GM18507 (cell line): ENCODE data around the gene WDR74.
A peak's percentile ranks its signal among the peaks of the same experiment; 100 is the strongest.

Source experiments
- DNase-seq: peaks from one replicate; pipeline ENCODE4 v3.0.0; 2011; ENCODE audit warnings: low read depth; ENCODE audit not compliant: insufficient read length; ENCODE audit errors: extremely low spot score
- FAIRE-seq: peaks from 2 replicates; lab custom pipeline; 2011; peaks lifted over from hg19 to GRCh38; lab: Jason Lieb, UNC

The WDR74 gene

DNA sequence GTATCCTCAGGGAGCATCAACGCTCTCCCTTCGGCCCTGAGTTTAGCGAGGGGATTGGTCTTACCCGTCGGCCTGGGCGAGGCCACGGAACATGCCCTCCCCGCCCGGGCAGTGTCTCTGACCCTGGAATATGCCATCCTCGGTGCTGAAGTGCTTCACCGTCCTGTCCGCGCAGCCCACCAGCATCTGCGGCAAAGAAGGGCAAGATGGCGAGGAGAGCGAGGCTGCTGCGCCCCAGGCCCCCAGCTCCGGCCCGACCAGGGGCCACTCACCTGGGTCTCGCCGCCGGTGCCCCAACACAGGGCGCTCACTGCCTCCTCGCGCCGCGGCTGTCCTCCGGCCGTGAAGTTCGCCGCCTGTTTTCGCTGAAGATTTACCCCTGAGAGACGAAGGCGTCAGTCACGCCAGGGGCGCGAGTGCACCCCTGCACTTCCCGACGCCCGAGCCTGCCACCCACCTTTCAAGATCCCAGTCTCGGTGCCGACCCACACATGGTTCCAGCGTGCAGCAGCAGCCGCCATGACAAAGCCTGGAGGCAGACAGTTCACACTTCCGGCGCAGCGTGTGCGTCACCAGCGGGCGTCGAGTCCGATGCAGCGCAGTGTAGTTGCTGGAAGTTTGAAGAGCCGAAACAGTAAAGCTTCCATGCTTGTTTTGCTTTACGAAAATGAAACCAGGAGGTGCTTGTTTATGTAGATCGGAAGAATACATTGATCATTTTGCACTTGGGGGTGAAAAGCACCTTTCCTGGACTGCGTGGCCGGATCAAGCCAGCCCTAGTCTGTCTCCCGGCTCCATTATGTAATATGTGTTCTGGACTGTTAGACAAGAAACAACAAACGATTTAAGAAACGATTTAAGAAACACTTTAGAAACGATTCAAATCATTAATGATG, at the start of gene WDR74:
TSS of gene WDR74 (minus strand) at position 541 of the 896 bp plus-strand sequence. CDS start at position 521, 20 bp downstream.
- DNase-seq (peak; percentile 74), FAIRE-seq (peak; percentile 87)

DNA sequence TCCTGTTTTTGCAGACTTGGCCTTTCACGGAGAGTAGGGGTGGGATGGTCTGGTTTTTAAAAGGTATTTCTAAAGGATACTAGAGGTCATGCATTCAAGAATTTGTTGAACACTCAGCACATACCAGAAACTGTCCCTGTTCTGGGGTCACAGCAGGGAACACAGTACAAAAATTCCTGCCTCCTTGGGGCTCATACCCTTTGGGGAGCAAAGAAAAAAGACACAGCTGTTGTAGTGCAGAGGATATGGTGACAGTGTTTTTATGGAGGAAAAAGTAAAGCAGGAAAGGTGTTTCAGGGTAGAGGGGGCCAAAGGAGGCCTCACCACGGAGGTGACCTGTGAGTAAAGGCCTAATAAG, 49.7 kb upstream of the WDR74 start:
- DNase-seq = no peak
- no peak for FAIRE-seq

DNA sequence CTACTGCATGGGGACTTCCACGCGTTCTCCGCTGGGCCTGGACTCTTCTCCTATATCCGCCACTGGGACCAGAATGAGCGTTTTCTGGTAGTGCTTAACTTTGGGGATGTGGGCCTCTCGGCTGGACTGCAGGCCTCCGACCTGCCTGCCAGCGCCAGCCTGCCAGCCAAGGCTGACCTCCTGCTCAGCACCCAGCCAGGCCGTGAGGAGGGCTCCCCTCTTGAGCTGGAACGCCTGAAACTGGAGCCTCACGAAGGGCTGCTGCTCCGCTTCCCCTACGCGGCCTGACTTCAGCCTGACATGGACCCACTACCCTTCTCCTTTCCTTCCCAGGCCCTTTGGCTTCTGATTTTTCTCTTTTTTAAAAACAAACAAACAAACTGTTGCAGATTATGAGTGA, 49.0 kb upstream of the WDR74 start:
- DNase-seq = no peak
- no peak for FAIRE-seq

DNA sequence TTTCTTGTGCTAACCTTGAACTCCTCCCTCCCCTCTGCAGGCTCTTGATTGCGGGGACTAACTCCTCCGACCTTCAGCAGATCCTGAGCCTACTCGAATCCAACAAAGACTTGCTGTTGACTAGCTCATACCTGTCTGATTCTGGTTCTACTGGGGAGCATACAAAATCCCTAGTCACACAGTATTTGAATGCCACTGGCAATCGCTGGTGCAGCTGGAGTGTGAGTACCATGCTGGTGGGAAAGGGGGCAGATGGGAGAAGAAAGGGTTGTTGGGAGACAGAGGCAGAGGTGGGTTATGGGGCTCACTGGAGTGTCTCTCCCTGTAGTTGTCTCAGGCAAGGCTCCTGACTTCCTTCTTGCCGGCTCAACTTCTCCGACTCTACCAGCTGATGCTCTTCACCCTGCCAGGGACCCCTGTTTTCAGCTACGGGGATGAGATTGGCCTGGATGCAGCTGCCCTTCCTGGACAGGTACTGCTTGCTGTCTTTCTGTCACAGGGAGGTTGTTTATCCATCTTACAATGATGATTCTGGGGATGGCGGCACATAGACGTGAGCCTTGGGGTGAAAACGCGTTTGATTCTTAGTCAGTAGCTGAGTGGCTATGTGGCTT, 45.9 kb upstream of the WDR74 start:
- no peak for DNase-seq
- FAIRE-seq = no peak

DNA sequence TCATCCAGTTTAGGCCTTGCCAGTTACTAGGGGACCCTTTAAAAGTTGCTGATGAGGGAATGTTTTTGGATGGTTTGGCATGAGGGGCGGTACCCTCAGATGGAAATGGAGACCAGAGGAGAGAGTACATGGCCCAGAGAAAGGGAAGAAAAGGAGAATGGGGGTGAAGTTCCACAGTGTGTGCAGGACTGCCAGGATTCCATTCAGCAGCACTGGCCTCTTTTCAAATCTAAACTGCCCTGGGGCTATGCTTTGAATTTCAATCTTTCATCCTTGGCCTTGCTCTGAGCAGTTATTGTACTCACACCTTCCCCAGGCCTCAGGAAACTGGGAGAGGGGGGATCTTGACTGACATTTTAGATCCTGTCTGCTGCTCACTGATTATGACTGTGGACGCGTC, 44.3 kb upstream of the WDR74 start:
- FAIRE-seq = no peak

DNA sequence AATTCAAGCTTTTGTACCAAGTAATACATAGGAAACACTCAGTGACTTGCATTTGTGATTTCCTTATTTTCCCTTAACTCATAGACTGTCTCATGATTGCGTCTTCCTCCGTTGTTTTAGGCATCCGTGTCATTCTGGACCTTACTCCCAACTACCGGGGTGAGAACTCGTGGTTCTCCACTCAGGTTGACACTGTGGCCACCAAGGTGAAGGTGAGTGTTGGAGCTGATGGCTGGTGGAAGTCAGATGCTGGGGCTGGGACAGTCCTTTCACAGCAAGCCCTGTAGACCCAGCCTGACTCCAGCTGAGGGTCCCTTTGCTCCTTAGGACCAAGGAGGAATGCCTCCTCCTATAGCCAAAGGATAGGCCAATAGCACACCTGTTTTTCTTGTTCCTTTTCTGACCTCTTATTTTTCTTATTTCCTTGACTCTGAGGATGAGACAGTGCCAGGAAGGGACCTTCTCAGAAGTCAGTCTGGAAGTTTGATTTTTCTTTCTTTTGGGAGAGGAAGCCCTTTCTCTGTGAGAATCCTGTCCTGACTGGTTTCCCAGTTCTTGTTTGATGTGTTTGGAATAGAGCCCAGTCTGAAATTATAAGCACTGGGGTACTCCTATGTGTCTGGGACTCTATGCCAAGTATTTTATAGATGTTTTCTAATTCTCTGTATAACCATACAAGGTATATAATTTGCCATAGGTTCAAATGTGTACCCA, 43.6 kb upstream of the WDR74 start:
- FAIRE-seq (no peak), DNase-seq (no peak)

More for the DNA sequence above, 44.3 kb upstream of the WDR74 start:
- DNase-seq = no peak

DNA sequence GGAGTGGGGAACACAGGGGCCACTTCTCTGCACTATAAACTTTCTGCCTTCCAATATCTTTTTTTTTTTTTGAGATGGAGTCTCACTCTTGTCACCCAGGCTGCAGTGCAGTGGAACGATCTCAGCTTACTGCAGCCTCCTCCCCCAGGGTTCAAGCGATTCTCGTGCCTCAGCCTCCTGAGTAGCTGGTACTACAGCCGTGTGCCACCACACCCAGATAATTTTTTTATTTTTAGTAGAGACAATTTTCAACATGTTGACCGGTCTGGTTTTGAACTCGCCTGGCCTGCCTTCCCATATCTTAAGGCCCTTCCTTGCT, 43.0 kb upstream of the WDR74 start:
- DNase-seq (no peak), FAIRE-seq (no peak)

DNA sequence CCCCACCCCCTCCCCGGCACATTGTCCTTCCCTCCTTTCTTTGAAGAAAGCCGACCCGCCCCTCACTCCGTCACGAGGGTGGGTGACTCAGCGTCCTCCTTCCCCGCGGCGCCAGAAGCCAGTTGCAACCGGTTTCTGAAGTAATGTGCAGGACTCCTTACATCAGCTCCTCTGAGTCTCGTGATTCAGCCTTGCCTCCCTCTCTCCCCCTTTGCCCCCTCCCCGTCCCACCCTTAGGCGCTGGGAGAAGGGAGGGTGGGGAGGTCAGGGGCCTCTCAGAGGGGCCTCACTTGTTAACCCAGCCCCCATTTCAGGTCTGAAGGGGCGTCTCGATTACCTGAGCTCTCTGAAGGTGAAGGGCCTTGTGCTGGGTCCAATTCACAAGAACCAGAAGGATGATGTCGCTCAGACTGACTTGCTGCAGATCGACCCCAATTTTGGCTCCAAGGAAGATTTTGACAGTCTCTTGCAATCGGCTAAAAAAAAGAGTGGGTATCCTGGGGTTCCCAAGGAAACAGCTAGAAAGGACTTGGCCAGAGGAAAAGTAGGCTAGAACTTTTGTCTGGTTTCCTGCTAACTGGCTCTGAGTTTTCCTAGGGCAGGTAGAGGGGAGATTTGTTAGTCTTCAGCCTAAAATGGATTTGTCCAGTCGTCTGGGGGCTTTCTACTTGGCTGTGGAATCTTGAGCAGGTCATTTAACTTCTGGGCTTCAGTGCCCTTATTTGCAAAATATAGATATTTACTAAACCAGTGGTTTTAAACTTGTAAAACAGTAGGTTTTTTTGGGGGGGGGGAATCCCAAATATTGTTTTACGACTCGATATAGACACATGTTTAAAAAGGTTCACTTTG, 42.4 kb upstream of the WDR74 start:
- FAIRE-seq (no peak), DNase-seq (peak; percentile 72)

DNA sequence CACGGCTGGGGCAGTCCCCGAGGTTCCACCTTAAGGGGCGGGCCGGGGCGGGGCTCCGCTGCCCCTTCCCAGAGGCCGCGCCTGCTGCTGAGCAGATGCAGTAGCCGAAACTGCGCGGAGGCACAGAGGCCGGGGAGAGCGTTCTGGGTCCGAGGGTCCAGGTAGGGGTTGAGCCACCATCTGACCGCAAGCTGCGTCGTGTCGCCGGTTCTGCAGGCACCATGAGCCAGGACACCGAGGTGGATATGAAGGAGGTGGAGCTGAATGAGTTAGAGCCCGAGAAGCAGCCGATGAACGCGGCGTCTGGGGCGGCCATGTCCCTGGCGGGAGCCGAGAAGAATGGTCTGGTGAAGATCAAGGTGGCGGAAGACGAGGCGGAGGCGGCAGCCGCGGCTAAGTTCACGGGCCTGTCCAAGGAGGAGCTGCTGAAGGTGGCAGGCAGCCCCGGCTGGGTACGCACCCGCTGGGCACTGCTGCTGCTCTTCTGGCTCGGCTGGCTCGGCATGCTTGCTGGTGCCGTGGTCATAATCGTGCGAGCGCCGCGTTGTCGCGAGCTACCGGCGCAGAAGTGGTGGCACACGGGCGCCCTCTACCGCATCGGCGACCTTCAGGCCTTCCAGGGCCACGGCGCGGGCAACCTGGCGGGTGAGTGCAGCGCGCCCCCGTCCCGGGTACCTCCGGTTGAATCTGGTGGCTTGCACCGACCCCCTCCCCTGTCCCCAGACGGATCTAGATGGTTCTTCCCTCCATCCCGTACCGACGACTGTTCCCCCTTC, 41.6 kb upstream of the WDR74 start, which contains the start of gene SLC3A2:
TSS of gene SLC3A2 (plus strand) at position 94 of the 776 bp plus-strand sequence. CDS start at position 222, 128 bp downstream.
- DNase-seq = peak; percentile 76
- peak; percentile 44 for FAIRE-seq

DNA sequence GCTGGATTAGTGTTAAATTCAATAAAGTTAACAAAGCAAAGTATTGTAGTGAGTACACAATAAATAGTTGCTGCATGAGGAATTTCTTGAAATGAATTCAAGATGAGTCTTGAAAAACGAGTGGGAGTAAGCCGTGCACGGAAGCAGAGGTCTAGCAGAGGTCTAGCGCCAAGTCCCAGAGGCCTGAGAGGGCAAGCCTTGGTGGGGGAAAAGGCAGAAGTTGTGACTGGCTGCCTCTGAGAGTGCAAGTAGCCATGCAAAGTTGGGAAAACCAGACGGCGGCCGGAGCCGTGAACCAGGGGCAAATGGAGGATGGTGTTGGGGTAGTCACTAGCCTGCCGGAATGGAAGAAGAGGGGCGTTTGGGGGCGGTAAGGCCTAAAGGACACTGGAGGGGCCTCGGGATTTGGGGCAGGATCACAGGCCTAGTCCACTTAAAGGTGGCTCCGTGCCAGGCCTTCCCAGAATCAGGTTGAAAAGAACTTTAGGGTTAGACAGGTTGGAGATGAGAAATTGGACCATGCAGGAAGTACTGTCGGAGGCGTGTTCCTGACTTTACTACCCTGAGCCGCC, 40.9 kb upstream of the WDR74 start:
- no peak for DNase-seq
- FAIRE-seq = peak; percentile 59

DNA sequence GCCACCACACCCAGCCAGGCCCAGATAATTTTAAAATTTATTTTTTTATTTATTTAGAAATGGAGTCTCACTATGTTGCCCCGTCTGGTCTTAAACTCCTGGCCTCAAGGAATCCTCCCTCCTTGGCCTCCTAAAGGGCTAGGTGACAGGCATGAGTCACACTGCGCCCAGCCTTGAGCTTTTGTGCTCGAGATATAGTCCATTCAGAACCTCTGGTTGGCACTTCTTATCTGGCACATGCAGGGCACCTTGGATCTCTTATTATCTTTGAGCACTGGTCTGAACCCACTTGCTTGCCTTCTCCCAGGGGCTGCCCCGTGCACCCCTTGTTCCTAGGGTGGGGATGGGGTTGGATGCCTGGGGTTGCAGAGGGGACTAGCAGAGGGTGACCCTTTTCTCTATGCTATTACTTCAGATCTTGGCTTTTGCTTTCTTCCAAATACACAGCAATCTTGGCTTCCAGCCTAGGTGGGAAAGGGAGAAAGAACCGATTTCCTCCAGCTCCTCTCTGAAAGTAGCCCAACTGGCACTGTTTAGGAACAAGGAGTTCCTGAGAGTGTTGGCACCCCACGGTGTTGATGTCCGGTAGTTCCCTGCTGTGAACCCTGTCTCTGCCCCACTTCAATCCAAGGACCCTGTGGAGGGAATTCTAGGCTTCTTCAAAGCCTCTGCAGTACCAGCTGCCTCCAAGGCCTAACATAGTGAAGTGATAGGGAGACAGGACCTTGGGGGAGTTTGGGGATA, 40.0 kb upstream of the WDR74 start:
- DNase-seq = no peak

DNA sequence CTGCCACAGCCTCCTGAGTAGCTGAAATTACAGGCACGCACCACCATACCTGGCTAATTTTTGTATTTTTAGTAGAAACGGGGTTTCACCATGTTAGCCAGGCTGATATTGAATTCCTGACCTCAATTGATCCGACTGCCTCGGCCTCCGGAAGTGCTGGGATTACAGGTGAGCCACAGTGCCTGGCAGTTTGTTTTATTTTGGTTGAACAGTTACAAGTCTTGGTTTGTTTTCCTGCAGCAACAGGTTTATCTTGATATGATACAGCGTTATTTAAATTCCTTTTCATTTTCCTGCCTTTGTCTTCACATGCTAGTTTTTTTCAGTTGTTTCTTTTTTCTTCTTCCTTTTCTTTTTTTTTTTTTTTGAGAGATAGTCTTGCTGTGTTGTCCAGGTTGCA, 37.3 kb upstream of the WDR74 start:
- no peak for DNase-seq
- FAIRE-seq = no peak

More for the DNA sequence above, 40.0 kb upstream of the WDR74 start:
- FAIRE-seq = no peak

DNA sequence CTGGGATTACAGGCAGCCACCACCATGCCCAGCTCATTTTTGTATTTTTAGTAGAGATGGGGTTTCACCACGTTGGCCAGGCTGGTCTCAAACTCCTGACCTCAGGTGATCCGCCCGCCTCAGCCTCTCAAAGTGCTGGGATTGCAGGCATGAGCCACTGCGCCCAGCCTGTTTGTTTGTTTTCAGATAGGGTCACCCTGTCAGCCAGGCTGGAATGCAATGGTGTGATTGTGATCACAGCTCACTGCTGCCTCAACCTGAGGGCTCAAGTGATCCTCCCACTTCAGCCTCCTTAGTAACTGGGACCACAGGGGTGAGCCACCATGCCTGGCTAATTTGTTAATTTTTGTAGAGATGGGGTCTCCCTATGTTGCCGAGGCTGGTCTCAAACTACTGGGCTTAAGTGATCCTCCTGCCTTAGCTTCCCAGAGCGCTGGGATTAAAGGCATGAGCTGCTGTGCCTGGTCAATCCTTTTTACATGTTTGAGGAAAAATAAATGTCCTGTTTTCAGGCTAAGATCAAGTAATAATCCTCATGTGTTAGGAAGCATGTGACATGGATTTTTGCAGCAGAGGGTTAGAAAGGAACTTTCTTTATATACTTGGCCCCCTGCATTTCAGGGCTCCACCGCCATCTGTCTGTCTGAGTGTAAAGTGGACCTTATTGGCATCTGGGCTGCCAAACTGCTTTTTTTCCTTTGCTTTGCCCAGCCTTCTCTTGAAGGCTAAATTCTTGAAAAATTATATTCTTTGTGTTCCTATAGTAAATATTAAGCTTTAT, 36.5 kb upstream of the WDR74 start:
- DNase-seq (no peak), FAIRE-seq (no peak)

DNA sequence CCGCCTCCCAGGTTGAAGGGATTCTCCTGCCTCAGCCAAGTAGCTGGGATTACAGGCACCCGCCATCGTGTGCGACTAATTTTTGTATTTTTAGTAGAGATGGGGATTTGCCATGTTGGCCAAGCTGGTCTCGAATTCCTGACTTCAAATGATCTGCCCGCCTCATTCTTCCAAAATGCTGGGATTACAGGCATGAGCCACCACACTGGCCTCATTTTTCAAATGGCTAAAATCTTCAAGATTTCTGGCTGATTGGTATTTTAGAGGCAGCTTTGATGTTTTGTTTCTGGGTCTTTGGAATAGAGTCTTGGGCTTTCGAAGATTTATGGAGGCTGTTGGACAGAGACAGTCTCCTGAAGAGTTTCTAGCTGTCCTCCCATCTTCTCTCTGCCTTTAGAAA, 35.5 kb upstream of the WDR74 start:
- no peak for FAIRE-seq
- no peak for DNase-seq

DNA sequence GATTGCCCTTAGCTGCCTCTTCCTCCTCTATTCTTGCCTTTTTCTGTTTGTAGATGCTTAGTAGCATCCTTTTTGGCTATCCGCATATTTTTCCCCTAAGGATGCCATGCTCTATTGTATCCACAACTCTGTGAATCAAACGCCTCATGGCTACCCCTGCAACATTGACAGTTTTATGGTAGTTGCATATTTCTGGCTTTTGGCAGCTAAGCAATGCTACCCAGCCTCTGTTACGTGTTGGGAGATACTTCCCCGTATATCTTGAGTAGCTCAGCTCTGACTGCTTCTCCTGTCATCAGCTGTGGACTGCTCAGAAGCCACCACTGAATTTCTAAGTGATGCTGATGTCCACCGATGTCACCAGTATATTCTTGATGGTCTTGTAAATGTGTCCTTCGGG, 26.2 kb upstream of the WDR74 start:
- no peak for DNase-seq
- no peak for FAIRE-seq

DNA sequence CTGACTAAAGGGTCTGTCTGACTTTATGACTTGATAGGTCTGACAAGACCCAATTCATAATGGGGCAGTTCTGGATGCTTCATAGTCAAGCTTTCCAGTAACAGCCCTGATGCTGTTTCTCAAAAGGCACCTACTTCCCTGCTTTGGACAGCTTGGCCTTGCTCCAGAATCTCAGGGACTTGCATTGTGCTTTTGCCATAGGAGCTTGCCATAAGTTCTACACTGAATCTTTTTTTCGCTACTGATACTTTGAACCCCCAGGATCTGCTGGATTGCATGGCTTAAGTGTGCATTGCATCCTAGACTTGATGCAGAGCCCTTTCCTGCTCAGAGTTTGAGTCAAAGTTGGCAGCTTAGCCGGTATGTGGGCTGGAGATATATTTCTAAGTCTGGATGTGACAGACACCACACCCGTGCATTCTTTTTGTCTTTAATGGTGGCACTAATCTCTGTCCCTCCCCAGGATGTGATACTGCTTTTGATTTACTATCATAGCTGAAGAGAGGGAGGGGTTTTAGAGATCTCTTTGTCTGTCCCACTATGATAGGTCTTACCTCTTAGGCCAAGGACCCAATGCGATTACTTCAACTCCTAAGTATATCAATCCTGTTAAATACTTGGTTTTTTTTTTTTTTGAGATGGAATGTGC, 24.4 kb upstream of the WDR74 start:
- FAIRE-seq = no peak
- no peak for DNase-seq
